OCI-LY3 (cell line): ENCODE results near the gene CPED1.

Experiments
- H2AFZ ChIP-seq: fragments of 200-600, 300-600 bp; shearing (Covaris generic); 2 replicates; pipeline ENCODE4 v1.6.0; 2014; ENCODE audit warnings: antibody characterized with exemption, low read depth, low read length
- H3K27ac ChIP-seq: fragments of 200-600, 300-600 bp; sonication (generic); 2 replicates; pipeline ENCODE4 v1.5.1; 2014; ENCODE audit warnings: mild to moderate bottlenecking, low read length, moderate library complexity, mixed read lengths
- H3K27me3 ChIP-seq: fragments of 200-600, 300-600 bp; sonication (generic); 2 replicates; pipeline ENCODE4 v1.6.1; 2014; ENCODE audit warnings: low read depth, low read length, mixed read lengths
- H3K36me3 ChIP-seq: fragments of 200-600, 300-600 bp; sonication (generic); replicated peaks from 2 replicates; pipeline ENCODE3; 2014; ENCODE audit warnings: low read depth, low read length, mixed read lengths
- H3K4me1 ChIP-seq: fragments of 300-600, 200-600 bp; sonication (generic); 2 replicates; pipeline ENCODE4 v1.6.1; 2014; ENCODE audit warnings: low read length, mixed read lengths
- H3K4me2 ChIP-seq: fragments of 200-600, 300-600 bp; sonication (generic); 2 replicates; pipeline ENCODE4 v1.6.1; 2014; ENCODE audit warnings: low read length, mixed read lengths
- H3K4me3 ChIP-seq: fragments of 300-600, 200-600 bp; sonication (generic); 2 replicates; pipeline ENCODE4 v1.5.1; 2014; ENCODE audit warnings: antibody characterized with exemption, mild to moderate bottlenecking, low read length, moderate library complexity
- H3K79me2 ChIP-seq: fragments of 300-600, 200-600 bp; shearing (Covaris generic); 2 replicates; pipeline ENCODE4 v1.6.1; 2014; ENCODE audit warnings: mild to moderate bottlenecking, low read length, mixed read lengths
- H3K9ac ChIP-seq: fragments of 300-600, 200-600 bp; shearing (Covaris generic); 2 replicates; pipeline ENCODE4 v1.6.0; 2014; ENCODE audit warnings: mild to moderate bottlenecking, low read length, moderate library complexity
- H3K9me3 ChIP-seq: fragments of 200-600, 300-600 bp; shearing (Covaris generic); 2 replicates; pipeline ENCODE4 v1.6.1; 2014; ENCODE audit warnings: low read length, mixed read lengths; ENCODE audit not compliant: insufficient read depth
- H4K20me1 ChIP-seq: fragments of 200-600, 300-600 bp; sonication (generic); 2 replicates; pipeline ENCODE4 v1.6.1; 2016; ENCODE audit warnings: low read length, mixed read lengths; ENCODE audit not compliant: insufficient read depth
- CTCF ChIP-seq: fragments of 200-600, 300-600 bp; sonication (generic); IDR thresholded peaks from 2 replicates; pipeline ENCODE4 v1.5.1; 2014; ENCODE audit warnings: antibody characterized with exemption, low read length, low read depth
- EZH2phosphoT487 ChIP-seq: fragments of 200-600 bp; shearing (Covaris generic); IDR thresholded peaks from 2 replicates; pipeline ENCODE4 v1.6.1; 2018; ENCODE audit warnings: antibody characterized with exemption, mixed run types, low read depth

Gene CPED1

GRCh38 chr7:121192834-121193233 lies 204.3 kb downstream of the CPED1 start:
- H3K27ac ChIP-seq = no peak overlapping the region
- no peak overlapping the region for H2AFZ ChIP-seq
- no peak overlapping the region for H3K4me3 ChIP-seq
- no peak overlapping the region for H3K9ac ChIP-seq
- no peaks in the 10 kb centered on the region for H3K36me3 ChIP-seq
- H3K27me3 ChIP-seq = no peaks in the 10 kb centered on the region
- no peaks in the 10 kb centered on the region for H4K20me1 ChIP-seq
- no peak for TF ChIP-seq CTCF
- H3K4me2 ChIP-seq = no peak overlapping the region
- no peaks in the 10 kb centered on the region for H3K79me2 ChIP-seq
- no peaks in the 10 kb centered on the region for H3K4me1 ChIP-seq
- no peaks in the 10 kb centered on the region for H3K9me3 ChIP-seq

- Histone ChIP-seq H3K4me2 (no peak overlapping the region), H2AFZ (no peak overlapping the region), H3K9me3 (no peaks in the 10 kb centered on the region), H3K79me2 (no peaks in the 10 kb centered on the region), H3K27ac (no peak overlapping the region), H3K4me1 (no peaks in the 10 kb centered on the region), H4K20me1 (no peaks in the 10 kb centered on the region), H3K9ac (no peak overlapping the region), H3K27me3 (no peaks in the 10 kb centered on the region), H3K36me3 (no peaks in the 10 kb centered on the region), H3K4me3 (no peak overlapping the region)
- TF ChIP-seq EZH2phosphoT487 (no peak), CTCF (no peak)
Measured at GRCh38 chr7:121195010-121195409, 206.5 kb downstream of the CPED1 start.

- Histone ChIP-seq H3K36me3 (no peaks in the 10 kb centered on the region), H3K27me3 (no peaks in the 10 kb centered on the region), H3K79me2 (no peaks in the 10 kb centered on the region), H3K9me3 (no peaks in the 10 kb centered on the region), H3K4me1 (no peaks in the 10 kb centered on the region), H3K4me2 (no peak overlapping the region), H4K20me1 (no peaks in the 10 kb centered on the region), H3K4me3 (no peak overlapping the region), H3K9ac (no peak overlapping the region), H2AFZ (no peak overlapping the region), H3K27ac (no peak overlapping the region)
- TF ChIP-seq CTCF (no peak), EZH2phosphoT487 (no peak)
Measured at GRCh38 chr7:121195874-121196273, 207.4 kb downstream of the CPED1 start.

- H3K4me1 ChIP-seq = no peaks in the 10 kb centered on the region
- no peak overlapping the region for H2AFZ ChIP-seq
- H3K27ac ChIP-seq = no peak overlapping the region
- no peak overlapping the region for H3K4me2 ChIP-seq
- H3K79me2 ChIP-seq = no peaks in the 10 kb centered on the region
- H4K20me1 ChIP-seq = no peaks in the 10 kb centered on the region
- H3K36me3 ChIP-seq = no peaks in the 10 kb centered on the region
- no peaks in the 10 kb centered on the region for H3K27me3 ChIP-seq
- no peaks in the 10 kb centered on the region for H3K9me3 ChIP-seq
- no peak overlapping the region for H3K9ac ChIP-seq
- H3K4me3 ChIP-seq = no peak overlapping the region
- TF ChIP-seq CTCF (no peak), EZH2phosphoT487 (no peak)
Measured at GRCh38 chr7:121196286-121196685, 207.8 kb downstream of the CPED1 start.
